Medulla oblongata (tissue), 1 donor: Measurements from ENCODE around the gene RAB40AL.
"Not testable (repeated sequence)": the region's sequence is repeated elsewhere in the genome, so short reads cannot be mapped to it uniquely, and the experiment has no call there.

ENCODE experiments used
- DNase-seq: peaks from one replicate; pipeline ENCODE4 v3.0.0-alpha.2; 2015; ENCODE audit errors: extremely low spot score

The RAB40AL gene

GRCh38 chrX:102936972-102937371 is at the start of gene RAB40AL:
Gene RAB40AL, plus strand, starts transcription at chrX:102937272. Its CDS starts 47 bp downstream, at chrX:102937319.
- DNase-seq, result not testable (repeated sequence)

GRCh38 chrX:102887687-102888086 is 49.4 kb upstream of the RAB40AL start:
- DNase-seq, result no peak

GRCh38 chrX:102892103-102892502 is 45.0 kb upstream of the RAB40AL start:
- DNase-seq, result no peak

- peak; percentile 61 for DNase-seq
Observed at GRCh38 chrX:102899940-102900916, 36.8 kb upstream of the RAB40AL start.

- DNase-seq, result no peak
Observed at GRCh38 chrX:102902355-102902754, 34.7 kb upstream of the RAB40AL start.

GRCh38 chrX:102930990-102931756 is 5.9 kb upstream of the RAB40AL start:
- no peak for DNase-seq

- peak; percentile 3 for DNase-seq
Observed at GRCh38 chrX:102934624-102935023, 2.4 kb upstream of the RAB40AL start.

GRCh38 chrX:102950908-102951866 is 14.1 kb downstream of the RAB40AL start:
- DNase-seq, result peak; percentile 70

- DNase-seq, result no peak
Observed at GRCh38 chrX:102957751-102958150, 20.7 kb downstream of the RAB40AL start.

- DNase-seq, result no peak
Observed at GRCh38 chrX:102958794-102959193, 21.7 kb downstream of the RAB40AL start.

- no peak for DNase-seq
Observed at GRCh38 chrX:102959471-102959870, 22.4 kb downstream of the RAB40AL start.

- DNase-seq, result no peak
Observed at GRCh38 chrX:102963955-102964354, 26.9 kb downstream of the RAB40AL start.

GRCh38 chrX:102964940-102965339 is 27.9 kb downstream of the RAB40AL start:
- no peak for DNase-seq

GRCh38 chrX:102966701-102967100 is 29.6 kb downstream of the RAB40AL start:
- DNase-seq, result no peak

GRCh38 chrX:102968216-102968615 is 31.1 kb downstream of the RAB40AL start:
- DNase-seq, result no peak

- DNase-seq, result not testable (repeated sequence)
Observed at GRCh38 chrX:102971536-102971935, 34.5 kb downstream of the RAB40AL start.

- no peak for DNase-seq
Observed at GRCh38 chrX:102975016-102975415, 37.9 kb downstream of the RAB40AL start.

GRCh38 chrX:102976286-102976685 is 39.2 kb downstream of the RAB40AL start:
- DNase-seq, result no peak

GRCh38 chrX:102976793-102977495 is 39.9 kb downstream of the RAB40AL start:
- no peak for DNase-seq

- no peak for DNase-seq
Observed at GRCh38 chrX:102978594-102978993, 41.5 kb downstream of the RAB40AL start.

GRCh38 chrX:102979536-102979935 is 42.5 kb downstream of the RAB40AL start:
- DNase-seq, result no peak
